ENCODE measurements around the gene C13orf42. TPM values are rescaled to one million over a fixed set of nuclear protein-coding genes. Genes with fewer than 3 reads are reported as not detected.

The C13orf42 gene
- total RNA-seq, 4 donors from 2014 or later: not detected

DNA sequence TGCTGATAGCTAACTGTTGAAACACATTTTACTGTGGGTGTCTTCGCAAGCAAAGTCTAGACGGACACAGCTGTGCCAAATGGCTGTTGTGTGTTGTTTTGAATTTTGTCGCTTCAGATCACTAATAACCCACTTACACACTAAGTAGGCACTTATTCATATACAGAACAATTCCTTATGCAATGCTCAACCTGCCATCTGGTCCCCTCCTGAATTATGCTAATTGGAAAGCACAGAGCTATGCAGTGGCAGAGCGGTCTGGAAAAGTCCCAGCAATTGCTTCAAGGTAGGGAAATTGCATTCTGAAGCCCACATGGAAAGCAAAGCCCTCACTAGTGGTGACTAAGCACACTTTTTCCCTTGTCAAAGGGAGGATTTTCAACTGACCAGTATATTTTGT lies 69.9 kb downstream of the C13orf42 start:
- TF ChIP-seq POLR2A (IDR thresholded peaks at IDR 0.05) (no peak), CTCF (IDR thresholded peaks at IDR 0.05) (no peak)
- H3K9me3 ChIP-seq: no peaks in the 10 kb centered on the region
- H3K4me1 ChIP-seq: no peaks in the 10 kb centered on the region
- no peaks in the 10 kb centered on the region for H3K27me3 ChIP-seq
- DNase-seq: no peak
- H3K27ac ChIP-seq: no peak overlapping the region
- intact Hi-C loops (cut with DNase I; ENCODE audit: low total_unique reads): no loop called here
- no peak overlapping the region for H3K4me3 ChIP-seq
- H3K36me3 ChIP-seq: no peaks in the 10 kb centered on the region

DNA sequence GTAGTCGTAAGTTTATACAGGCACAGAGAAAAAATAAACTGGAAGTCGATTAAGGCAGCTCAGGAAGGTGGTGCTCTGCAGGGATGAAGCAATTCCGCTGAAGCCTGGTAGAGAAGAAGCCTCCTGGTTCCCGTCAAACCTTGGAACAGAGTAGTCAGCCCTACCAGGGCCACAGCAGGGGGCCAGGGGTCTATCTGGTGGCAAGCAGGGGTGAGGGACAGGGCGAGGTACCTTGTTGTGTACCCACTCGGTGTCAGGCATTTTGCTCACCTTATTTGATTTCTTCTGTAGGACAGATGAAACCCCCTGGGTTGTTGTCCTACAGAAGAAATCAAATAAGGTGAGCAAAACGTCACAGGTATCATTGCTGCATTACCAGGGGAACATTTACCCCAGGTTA lies 70.6 kb downstream of the C13orf42 start:
- TF ChIP-seq POLR2A (IDR thresholded peaks at IDR 0.05) (no peak), CTCF (IDR thresholded peaks at IDR 0.05) (no peak)
- intact Hi-C loops (cut with DNase I; ENCODE audit: low total_unique reads): no loop called here
- no peak for DNase-seq
- Histone ChIP-seq H3K27ac (no peak overlapping the region), H3K4me1 (no peaks in the 10 kb centered on the region), H3K4me3 (no peak overlapping the region), H3K36me3 (no peaks in the 10 kb centered on the region), H3K27me3 (no peaks in the 10 kb centered on the region), H3K9me3 (no peaks in the 10 kb centered on the region)

GRCh38 chr13:51036418-51036817 lies 74.7 kb downstream of the C13orf42 start:
- no peaks in the 10 kb centered on the region for H3K4me1 ChIP-seq
- DNase-seq: no peak
- no peak overlapping the region for H3K4me3 ChIP-seq
- intact Hi-C loops (cut with DNase I; ENCODE audit: low total_unique reads): no loop called here
- TF ChIP-seq CTCF (IDR thresholded peaks at IDR 0.05) (no peak), POLR2A (IDR thresholded peaks at IDR 0.05) (no peak)
- H3K9me3 ChIP-seq: no peaks in the 10 kb centered on the region
- no peak overlapping the region for H3K27ac ChIP-seq
- H3K27me3 ChIP-seq: no peaks in the 10 kb centered on the region
- no peaks in the 10 kb centered on the region for H3K36me3 ChIP-seq

DNA sequence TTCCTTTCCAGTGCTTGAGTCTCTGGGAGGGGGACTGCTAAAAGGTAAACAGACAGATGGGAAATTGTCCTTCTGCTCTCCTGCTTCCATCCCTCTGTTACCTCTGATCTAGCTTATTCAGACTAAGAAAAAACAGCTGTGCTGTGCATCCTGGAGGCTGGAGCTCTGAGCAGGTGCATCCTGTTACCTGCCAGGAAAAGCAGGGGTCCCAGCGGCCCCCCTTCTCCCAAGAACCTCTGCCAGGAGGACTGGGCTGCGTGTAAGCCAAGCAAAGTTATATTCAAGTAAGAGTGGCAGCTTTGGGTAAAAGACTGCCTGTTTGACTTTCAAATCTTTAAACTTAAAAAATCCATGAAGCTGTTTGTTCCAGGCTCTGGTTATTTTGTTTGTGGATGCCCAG lies 75.1 kb downstream of the C13orf42 start:
- Histone ChIP-seq H3K36me3 (no peaks in the 10 kb centered on the region), H3K4me1 (no peaks in the 10 kb centered on the region), H3K9me3 (no peaks in the 10 kb centered on the region), H3K4me3 (no peak overlapping the region), H3K27ac (no peak overlapping the region), H3K27me3 (no peaks in the 10 kb centered on the region)
- TF ChIP-seq CTCF (IDR thresholded peaks at IDR 0.05) (no peak), POLR2A (IDR thresholded peaks at IDR 0.05) (no peak)
- DNase-seq: no peak
- intact Hi-C loops (cut with DNase I; ENCODE audit: low total_unique reads): no loop called here

DNA sequence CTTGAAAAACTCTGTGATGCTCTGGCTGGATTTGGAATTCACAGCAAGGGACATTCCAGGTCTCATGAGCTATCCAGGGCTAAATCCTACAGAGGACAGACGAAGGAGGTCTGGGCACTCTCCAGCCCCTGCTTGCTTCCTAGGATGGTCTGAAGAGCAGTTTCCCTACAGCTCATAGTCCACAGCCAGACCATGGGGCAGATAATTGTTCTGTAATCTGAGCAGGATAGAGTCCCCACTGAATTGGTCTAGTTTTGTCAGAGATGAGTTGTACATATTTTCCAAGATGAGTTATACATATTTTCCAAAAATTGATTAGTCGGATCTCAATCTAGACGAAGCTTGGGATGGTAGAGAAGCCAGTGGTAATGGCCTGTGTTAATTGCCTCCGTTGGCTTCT lies 75.6 kb downstream of the C13orf42 start:
- no peaks in the 10 kb centered on the region for H3K27me3 ChIP-seq
- no peak overlapping the region for H3K4me3 ChIP-seq
- H3K27ac ChIP-seq: no peak overlapping the region
- no peaks in the 10 kb centered on the region for H3K9me3 ChIP-seq
- intact Hi-C loops (cut with DNase I; ENCODE audit: low total_unique reads): no loop called here
- no peaks in the 10 kb centered on the region for H3K36me3 ChIP-seq
- no peak for DNase-seq
- no peaks in the 10 kb centered on the region for H3K4me1 ChIP-seq
- TF ChIP-seq CTCF (IDR thresholded peaks at IDR 0.05) (no peak), POLR2A (IDR thresholded peaks at IDR 0.05) (no peak)
